Measurements from ENCODE around the gene ORC3.
"Not testable (repeated sequence)": the region's sequence is repeated elsewhere in the genome, so short reads cannot be mapped to it uniquely, and the experiment has no call there.

The ORC3 gene

GRCh38 chr6:87661016-87661415, 71.1 kb downstream of the ORC3 start:
- no peak for DNase-seq (ENCODE audit: low read depth)

DNA sequence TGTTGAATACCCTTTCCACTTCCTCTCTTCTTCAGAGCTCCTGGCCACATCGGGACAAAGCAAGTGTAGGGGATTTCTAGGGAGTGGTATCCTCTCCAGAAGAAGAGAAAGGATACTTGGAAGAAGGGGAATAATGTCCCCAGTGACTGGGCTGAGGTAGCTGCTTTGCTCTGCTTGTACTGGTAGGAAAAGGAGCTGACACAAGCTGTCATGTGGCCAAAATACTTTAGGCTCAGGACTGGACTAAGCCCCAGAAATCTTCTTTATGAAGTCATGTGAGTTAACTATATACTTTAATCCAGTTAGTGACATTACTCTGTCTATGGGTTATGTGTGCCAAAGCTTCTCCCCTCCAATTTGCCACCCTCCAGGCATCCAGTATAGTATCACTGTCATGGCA, 71.6 kb downstream of the ORC3 start:
- no peak for DNase-seq (ENCODE audit: low read depth)

- no peak for DNase-seq (ENCODE audit: low read depth)
Observed at GRCh38 chr6:87663434-87663833, 73.5 kb downstream of the ORC3 start.

GRCh38 chr6:87664921-87665485, 75.1 kb downstream of the ORC3 start:
- no peak for DNase-seq (ENCODE audit: low read depth)

DNA sequence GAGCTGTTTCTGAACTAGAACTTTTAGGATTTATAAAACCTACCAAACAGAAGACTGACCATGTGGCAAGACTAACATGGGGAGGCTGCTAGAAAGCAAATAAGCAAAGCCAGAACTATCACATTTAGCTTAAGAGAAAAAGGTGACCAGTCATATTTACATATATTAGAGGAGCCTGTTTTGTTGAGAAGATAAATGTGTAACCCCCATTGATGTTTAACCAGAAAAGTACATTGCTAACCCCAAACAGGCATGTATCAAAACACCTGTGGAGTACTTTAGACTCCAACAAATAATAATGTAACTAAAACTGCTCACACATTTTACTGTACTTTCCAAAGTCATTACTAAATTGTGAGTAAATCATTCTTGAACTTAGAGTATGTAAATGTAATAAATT, 77.1 kb downstream of the ORC3 start:
- DNase-seq (ENCODE audit: low read depth), result no peak

GRCh38 chr6:87668013-87668412, 78.1 kb downstream of the ORC3 start:
- no peak for DNase-seq (ENCODE audit: low read depth)

DNA sequence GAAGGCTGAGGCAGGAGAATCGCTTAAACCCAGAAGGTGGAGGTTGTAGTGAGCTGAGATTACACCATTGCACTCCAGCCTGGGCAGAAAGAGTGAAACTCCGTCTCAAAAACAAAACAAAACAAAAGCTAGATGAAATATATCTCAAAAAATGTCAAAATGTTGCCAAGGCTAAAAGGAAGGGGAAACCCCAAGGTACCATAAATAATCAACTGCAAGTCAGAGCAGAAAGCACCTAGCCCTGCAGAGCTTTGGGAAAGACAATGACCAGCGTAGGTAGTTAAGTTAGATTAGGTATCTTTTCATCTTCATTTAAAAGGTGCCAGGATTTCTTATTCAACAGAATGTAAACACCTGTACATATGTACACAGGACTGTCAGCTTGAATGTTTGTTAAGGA, 79.1 kb downstream of the ORC3 start:
- no peak for DNase-seq (ENCODE audit: low read depth)

GRCh38 chr6:87670707-87671106, 80.8 kb downstream of the ORC3 start:
- DNase-seq (ENCODE audit: low read depth), result no peak

DNA sequence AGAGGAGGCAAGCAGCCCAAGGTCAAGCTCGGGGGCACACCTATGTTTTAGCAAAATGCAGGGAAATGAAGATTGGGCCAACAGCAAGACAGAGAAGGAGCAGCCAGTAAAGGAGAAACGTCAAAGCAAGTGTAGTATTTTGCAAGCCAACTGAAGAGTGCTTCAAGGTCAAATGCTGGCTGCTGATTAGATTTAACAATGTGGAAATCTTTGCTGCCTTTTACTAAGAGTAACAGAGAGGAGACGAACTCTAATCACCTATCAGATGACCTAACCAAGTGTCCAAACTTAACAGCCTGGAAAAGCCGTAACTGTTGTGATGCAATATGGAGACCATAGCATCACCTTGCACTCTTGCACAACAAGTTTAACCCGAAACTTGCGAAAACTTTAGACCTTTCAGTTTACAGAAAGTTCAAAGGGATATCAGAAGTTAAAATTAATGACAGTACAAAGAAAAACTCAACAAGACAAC, 81.7 kb downstream of the ORC3 start:
- DNase-seq (ENCODE audit: low read depth), result no peak

DNA sequence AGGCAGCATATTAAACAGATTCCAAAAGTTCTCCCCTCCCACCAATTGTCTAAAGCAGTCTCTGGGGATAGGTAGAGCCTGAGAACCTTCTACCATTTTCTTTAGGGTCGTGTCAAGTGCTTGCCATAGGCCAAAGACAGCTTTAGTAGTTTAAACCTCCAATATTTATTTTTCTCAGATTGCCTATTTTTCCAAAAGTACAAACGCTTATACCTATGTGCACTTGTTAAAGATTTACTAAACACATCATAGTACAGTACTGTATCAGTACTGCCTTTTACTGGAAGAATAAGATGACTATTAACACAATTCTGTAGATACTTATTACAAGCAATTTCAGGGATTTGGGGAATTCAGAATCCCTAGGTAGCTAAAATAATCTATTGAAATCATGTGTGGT, 82.7 kb downstream of the ORC3 start:
- no peak for DNase-seq (ENCODE audit: low read depth)

DNA sequence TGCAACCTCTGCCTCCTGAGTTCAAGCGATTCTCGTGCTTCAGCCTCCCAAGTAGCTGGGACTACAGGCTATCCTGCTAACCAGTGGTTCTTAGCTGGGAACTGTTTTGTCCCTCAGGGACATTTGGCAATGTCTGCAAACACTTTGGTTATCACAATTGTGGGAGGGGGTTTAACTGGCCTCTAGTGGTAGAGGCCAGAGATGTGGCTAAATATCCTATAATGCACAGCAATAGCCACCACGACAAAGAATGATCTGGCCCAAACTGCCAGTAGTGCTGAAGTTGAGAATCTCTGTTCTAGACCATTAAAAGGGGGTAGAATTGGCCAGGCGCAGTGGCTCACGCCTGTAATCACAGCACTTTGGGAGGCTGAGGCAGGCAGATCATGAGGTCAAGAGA, 83.3 kb downstream of the ORC3 start:
- no peak for DNase-seq (ENCODE audit: low read depth)

DNA sequence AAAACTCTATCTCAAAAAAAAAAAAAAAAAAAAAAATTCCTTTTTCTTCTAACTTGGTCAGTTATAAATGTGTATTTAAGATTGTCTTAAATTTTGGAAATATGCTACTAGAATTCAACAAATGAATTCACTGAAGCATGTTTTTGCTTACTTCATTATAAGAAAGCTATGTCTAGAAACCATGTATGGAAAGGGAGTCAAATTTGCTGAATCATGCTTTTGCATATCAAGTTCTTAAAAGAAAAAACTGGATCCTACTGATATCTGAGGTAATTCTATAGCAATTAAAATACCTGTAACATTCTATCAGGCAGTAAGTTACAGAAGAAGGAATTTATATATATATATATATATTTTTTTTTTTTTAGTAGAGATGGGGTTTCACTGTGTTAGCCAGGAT, 84.4 kb downstream of the ORC3 start:
- no peak for DNase-seq (ENCODE audit: low read depth)

DNA sequence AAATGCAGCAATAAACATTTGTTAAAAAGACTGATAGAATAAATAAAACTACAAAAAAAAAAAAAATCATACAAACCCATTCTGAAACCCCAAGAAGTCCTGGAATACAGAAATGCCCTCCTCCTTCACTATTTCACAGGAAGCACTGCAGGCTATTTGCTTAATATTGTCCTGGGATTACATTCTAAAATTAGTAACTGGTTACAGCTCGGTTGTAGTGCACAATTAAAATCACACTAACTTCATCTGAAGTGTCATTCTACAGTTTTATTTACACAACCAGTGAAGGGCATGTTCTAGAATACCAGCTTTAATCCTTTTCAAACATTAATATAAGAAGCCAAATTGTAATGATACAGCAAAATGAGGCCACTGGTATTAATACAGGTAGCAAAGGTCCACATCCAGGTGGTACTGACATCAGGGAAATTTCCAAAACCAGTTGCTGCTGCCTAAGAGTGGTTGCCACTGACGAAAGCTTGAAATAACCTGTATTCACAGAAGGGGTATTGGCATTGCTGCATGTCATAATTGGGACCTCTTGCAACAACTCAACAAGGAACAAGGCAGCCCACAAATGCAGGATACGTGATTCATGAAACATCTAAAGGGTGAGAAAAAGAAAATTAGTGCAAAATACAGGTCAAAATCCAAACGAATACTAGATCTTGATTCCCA, 85.2 kb downstream of the ORC3 start:
- DNase-seq (ENCODE audit: low read depth), result no peak

DNA sequence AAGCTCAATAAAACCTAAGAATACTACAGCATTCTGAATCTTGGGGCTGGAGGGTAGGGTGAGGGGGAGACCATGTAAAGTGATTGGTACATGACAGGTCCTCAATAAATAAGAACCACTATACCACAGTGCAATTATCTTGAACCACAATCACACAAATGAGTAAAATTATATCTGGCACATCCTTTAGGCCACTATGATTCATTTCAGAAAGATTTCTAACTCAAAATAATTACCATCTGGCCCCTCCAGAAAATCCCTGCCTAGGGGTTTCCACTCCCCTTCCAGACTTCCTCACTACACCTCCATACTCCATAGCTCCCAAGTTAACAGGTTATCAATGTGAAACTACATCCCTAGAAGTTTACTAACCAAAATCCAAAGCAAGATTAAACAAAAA, 92.4 kb downstream of the ORC3 start:
- no peak for DNase-seq (ENCODE audit: low read depth)

- DNase-seq (ENCODE audit: low read depth), result no peak
Observed at GRCh38 chr6:87683890-87684289, 94.0 kb downstream of the ORC3 start.

DNA sequence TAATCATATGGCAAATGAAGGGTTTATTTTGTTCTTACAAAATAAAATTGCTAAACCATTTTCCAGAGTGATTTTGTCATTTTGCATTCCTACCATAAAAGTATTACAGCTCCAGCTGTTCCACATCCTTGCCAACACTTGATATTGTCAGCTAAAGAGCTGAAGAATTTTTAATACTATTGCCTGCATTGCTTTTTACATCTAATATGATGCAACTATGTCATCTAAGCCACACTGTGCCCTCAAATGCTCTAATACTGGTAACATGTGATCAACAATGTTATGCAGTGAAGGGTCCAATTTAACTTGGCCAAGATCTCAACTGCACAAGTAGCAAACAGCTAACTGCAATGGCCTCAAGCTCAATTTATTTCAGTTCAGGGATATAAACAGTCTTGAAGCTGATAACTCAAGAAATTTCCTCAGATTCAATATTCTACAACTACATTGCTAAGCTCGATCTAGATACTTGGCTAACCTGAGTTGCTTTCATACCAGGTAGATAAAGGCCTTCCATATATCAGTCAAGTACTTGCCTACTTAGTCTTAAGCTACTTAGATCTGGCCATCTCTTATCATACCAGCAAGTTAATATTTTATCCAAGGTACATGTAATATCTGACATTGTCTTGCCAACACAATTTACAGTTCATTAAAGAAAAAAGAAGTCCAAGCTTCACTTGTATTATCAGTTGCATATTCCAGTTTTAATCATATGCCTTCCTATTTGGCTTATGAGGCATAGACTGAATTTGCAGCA, 95.1 kb downstream of the ORC3 start:
- DNase-seq (ENCODE audit: low read depth), result no peak

- not testable (repeated sequence) for DNase-seq (ENCODE audit: low read depth)
Observed at GRCh38 chr6:87686636-87687205, 96.8 kb downstream of the ORC3 start.

DNA sequence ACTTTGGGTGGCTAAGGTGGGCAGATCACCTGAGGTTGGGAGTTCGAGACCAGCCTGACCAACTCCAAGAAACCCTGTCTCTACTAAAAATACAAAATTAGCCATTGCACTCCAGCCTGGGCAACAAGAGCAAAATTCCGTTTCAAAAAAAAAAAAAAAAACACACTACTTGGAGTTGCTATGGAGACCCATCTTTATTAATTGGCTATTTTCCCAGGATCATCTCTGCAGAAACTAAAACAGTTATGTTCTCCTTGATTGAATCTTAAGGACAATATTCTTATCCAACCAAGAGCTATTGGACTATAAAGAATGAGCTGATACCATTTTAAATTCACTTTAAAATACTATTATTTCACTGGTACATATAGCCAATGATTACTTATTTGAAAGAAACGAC, 97.4 kb downstream of the ORC3 start:
- DNase-seq (ENCODE audit: low read depth), result no peak

DNA sequence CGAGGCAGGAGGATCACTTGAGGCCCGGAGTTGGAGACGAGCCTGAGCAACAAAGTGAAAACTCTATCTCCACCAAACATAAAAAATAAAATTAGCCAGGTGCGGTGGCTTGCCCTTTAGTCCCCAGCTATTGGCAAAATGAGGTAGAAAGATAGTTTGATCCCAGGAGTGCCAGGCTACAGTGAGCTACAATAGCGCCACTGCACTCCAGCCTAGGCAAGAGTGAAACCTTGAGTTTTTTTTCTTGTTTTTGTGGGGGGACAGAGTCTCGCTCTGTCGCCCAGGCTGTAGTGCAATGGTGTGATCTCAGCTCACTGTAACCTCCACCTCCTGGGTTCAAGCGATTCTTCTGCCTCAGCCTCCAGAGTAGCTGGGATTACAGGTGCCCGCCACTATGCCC, 98.0 kb downstream of the ORC3 start:
- not testable (repeated sequence) for DNase-seq (ENCODE audit: low read depth)

DNA sequence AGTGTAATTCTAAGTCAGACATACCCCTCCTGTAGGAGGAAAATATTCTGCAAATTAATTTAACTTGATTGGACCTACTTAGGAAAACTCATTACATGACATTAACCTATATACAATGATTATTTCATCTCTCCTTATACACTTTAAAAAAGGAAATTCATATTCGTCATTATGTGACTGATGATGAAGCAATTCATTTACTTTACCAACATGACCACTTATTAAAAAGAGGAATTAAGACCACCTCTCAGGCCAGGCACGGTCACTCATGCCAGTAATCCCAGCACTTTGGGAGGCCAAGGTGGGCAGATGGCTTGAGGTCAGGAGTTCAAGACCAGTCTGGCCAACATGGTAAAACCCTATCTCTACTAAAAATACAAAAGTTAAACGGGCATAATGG, 100.5 kb downstream of the ORC3 start:
- DNase-seq (ENCODE audit: low read depth), result no peak

DNA sequence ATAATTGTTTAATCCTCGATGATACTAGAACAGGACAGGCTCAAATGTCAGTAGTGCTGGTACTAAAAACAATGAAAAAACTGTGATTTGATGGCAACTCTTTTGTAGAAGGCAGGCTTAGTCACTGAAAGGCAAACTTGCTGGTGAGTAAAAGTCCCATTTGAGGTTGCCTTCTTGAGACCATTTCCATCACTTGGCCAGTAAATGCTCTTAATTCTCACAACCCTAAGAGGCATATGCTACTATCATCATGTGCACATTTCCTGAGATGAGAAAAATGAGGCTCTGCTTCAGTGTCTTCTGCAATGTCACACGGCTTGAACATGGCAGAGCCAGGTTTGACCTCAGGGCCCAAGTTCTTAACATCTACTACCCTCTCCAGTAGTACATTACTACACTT, 102.2 kb downstream of the ORC3 start:
- no peak for DNase-seq (ENCODE audit: low read depth)

DNA sequence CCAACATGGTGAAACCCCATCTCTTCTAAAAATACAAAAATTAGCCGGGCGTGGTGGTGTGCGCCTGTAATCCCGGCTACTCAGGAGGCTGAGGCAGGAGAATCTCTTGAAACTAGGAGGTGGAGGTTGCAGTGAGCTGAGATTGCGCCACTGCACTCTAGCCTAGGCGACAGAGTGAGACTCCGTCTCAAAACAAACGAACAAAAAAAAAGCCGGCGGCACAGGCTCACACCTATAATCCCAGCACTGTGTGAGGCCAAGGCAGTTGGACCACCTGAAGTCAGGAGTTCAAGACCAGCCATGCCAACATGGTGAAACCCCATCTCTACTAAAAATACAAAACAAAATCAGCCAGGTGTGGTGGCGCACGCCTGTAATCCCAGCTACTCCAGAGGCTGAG, 106.9 kb downstream of the ORC3 start:
- DNase-seq (ENCODE audit: low read depth), result not testable (repeated sequence)
